ENCODE data around the gene PHF24. TPM values are rescaled to one million over a fixed set of nuclear protein-coding genes. Genes with fewer than 3 reads are reported as not detected.

PHF24 gene
- total and polyA plus RNA-seq, 2 experiments from 2014 or later, result 0.11 to 0.67 TPM

DNA sequence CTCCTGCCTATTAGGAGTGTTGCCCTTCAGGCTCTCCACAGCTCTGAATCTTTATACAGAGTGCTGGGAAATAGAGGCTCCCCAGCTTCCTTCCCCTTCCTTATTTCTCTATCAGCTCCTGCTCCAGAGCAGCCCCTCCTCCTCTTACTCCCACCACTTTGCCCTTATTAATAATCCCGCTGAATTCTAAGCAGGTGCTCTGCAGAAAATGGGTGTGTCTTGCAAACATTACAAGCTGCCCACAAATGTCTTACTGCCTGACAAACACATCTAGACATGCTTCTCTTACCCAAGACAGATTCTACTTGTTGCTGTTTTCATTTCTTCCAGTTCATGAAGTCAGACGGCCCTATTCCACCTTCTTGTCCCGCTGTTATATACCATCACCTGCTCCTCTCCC lies 6.4 kb downstream of the PHF24 start:
- no peaks in the 10 kb centered on the region for H3K9me3 ChIP-seq (ENCODE audit: low read depth)
- H3K27me3 ChIP-seq, result peaks cover 64% of the 10 kb centered on the region
- TF ChIP-seq CTCF (IDR thresholded peaks at IDR 0.05; ENCODE audit: poor library complexity) (no peak), EZH2 (IDR thresholded peaks at IDR 0.05; ENCODE audit: borderline replicate concordance) (no peak), EZH2phosphoT487 (IDR thresholded peaks at IDR 0.05; ENCODE audit: low read depth, severe bottlenecking, unreplicated experiment) (no peak)
- H3K79me2 ChIP-seq, result no peaks in the 10 kb centered on the region
- H4K20me1 ChIP-seq (ENCODE audit: insufficient read depth, poor library complexity, severe bottlenecking), result no peaks in the 10 kb centered on the region
- no peak overlapping the region for H3K27ac ChIP-seq
- no peaks in the 10 kb centered on the region for H3K36me3 ChIP-seq (replicated peaks; ENCODE audit: insufficient read depth, low read depth)
- no peaks in the 10 kb centered on the region for H3K4me1 ChIP-seq (ENCODE audit: insufficient read depth)
- no peak overlapping the region for H3K4me3 ChIP-seq
- 77% methylated on average over 3 of the region's 3 CpGs for WGBS (ENCODE audit: low lambda C conversion rate, missing lambda C conversion rate)
- H3K4me2 ChIP-seq, result no peak overlapping the region
- no peaks in the 10 kb centered on the region for H3K9me2 ChIP-seq (replicated peaks; ENCODE audit: insufficient read depth)
- no peak for DNase-seq (ENCODE audit: low spot score)
- H2AFZ ChIP-seq, result no peak overlapping the region

DNA sequence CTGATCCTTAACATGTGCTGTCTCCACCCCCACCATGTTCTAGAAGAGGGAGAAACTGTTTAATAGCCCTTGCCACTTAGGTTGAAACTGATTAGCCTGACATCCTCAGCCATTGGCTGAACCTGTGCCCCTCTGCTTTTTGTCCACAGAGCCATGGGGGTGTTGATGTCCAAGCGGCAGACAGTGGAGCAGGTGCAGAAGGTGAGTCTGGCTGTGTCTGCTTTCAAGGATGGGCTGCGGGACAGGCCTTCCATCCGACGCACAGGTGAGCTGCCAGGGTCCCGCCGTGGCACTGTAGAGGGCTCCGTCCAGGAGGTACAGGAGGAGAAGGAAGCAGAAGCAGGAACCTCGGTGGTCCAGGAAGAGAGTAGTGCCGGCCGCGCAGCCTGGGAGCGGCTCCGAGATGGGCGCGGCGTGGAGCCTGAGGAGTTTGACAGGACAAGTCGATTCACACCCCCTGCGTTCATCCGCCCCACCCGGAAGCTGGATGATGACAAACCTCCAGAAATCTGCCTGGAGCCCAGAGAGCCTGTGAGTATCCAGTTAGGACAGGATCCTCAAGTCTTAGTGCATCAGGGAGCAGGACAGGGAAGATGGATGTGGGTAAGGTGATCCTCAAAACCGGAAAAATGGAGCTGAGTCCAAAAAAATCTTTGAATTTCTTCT lies 13.2 kb downstream of the PHF24 start:
- no peak overlapping the region for H3K4me2 ChIP-seq
- H3K9me3 ChIP-seq (ENCODE audit: low read depth), result no peaks in the 10 kb centered on the region
- no peaks in the 10 kb centered on the region for H3K36me3 ChIP-seq (replicated peaks; ENCODE audit: insufficient read depth, low read depth)
- 93% methylated on average over 21 of the region's 21 CpGs for WGBS (ENCODE audit: low lambda C conversion rate, missing lambda C conversion rate)
- H3K4me3 ChIP-seq, result no peak overlapping the region
- H4K20me1 ChIP-seq (ENCODE audit: insufficient read depth, poor library complexity, severe bottlenecking), result no peaks in the 10 kb centered on the region
- TF ChIP-seq EZH2phosphoT487 (IDR thresholded peaks at IDR 0.05; ENCODE audit: low read depth, severe bottlenecking, unreplicated experiment) (no peak), CTCF (IDR thresholded peaks at IDR 0.05; ENCODE audit: poor library complexity) (no peak), EZH2 (IDR thresholded peaks at IDR 0.05; ENCODE audit: borderline replicate concordance) (no peak)
- no peaks in the 10 kb centered on the region for H3K4me1 ChIP-seq (ENCODE audit: insufficient read depth)
- H3K27me3 ChIP-seq, result peaks cover 34% of the 10 kb centered on the region
- no peaks in the 10 kb centered on the region for H3K9me2 ChIP-seq (replicated peaks; ENCODE audit: insufficient read depth)
- no peaks in the 10 kb centered on the region for H3K79me2 ChIP-seq
- no peak overlapping the region for H2AFZ ChIP-seq
- no peak overlapping the region for H3K27ac ChIP-seq
- no peak for DNase-seq (ENCODE audit: low spot score)

GRCh38 chr9:34974664-34975063 lies 16.6 kb downstream of the PHF24 start:
- no peaks in the 10 kb centered on the region for H3K4me1 ChIP-seq (ENCODE audit: insufficient read depth)

More at GRCh38 chr9:34974664-34975063, 16.6 kb downstream of the PHF24 start:
- H3K4me2 ChIP-seq, result no peak overlapping the region
- H3K27ac ChIP-seq, result no peak overlapping the region
- no peaks in the 10 kb centered on the region for H3K79me2 ChIP-seq
- H3K4me3 ChIP-seq, result no peak overlapping the region
- no peak for DNase-seq (ENCODE audit: low spot score)
- H3K36me3 ChIP-seq (replicated peaks; ENCODE audit: insufficient read depth, low read depth), result no peaks in the 10 kb centered on the region
- H3K27me3 ChIP-seq, result peaks cover 22% of the 10 kb centered on the region
- WGBS (ENCODE audit: low lambda C conversion rate, missing lambda C conversion rate), result 91% methylated on average over 2 of the region's 2 CpGs
- TF ChIP-seq CTCF (IDR thresholded peaks at IDR 0.05; ENCODE audit: poor library complexity), result no peak
- TF ChIP-seq EZH2phosphoT487 (IDR thresholded peaks at IDR 0.05; ENCODE audit: low read depth, severe bottlenecking, unreplicated experiment), result no peak
- TF ChIP-seq EZH2 (IDR thresholded peaks at IDR 0.05; ENCODE audit: borderline replicate concordance), result no peak
- no peaks in the 10 kb centered on the region for H4K20me1 ChIP-seq (ENCODE audit: insufficient read depth, poor library complexity, severe bottlenecking)
- H2AFZ ChIP-seq, result no peak overlapping the region
- no peaks in the 10 kb centered on the region for H3K9me2 ChIP-seq (replicated peaks; ENCODE audit: insufficient read depth)
- no peaks in the 10 kb centered on the region for H3K9me3 ChIP-seq (ENCODE audit: low read depth)
